ENCODE measurements around the gene SLC45A2.

SLC45A2 gene

DNA sequence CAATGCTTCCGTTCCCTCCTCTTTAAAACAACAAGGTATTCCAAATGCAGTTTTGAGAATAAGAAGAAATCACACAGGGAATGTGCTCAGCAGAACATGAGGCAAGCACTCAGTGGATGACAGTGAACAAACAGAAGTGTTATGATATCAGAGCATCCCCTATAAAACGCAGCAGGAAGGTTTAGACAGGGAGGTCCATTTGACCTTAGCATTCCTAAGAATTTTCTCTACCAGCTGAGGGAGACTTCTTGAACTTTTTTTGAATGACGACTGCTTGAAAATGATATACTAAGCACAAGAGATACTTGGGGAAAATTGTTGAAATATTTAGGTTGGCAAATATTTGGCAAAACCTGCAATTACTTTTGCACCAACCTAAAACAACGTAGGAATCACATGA, 19.4 kb upstream of the SLC45A2 start:
- H3K27ac Mint-ChIP-seq (ENCODE audit: low read depth) = no peak overlapping the region
- no peak overlapping the region for H3K4me3 Mint-ChIP-seq
- peaks cover 19% of the 10 kb centered on the region for H3K36me3 Mint-ChIP-seq (ENCODE audit: insufficient read depth)
- no peak for DNase-seq (ENCODE audit: low spot score in 2 of 2)
- H3K27me3 Mint-ChIP-seq = no peaks in the 10 kb centered on the region
- ATAC-seq (replicated peaks; ENCODE audit: extremely low read depth, poor library complexity, severe bottlenecking) = no peak
- no peaks in the 10 kb centered on the region for H3K9me3 Mint-ChIP-seq
- H3K4me1 Mint-ChIP-seq = peaks cover 23% of the 10 kb centered on the region

DNA sequence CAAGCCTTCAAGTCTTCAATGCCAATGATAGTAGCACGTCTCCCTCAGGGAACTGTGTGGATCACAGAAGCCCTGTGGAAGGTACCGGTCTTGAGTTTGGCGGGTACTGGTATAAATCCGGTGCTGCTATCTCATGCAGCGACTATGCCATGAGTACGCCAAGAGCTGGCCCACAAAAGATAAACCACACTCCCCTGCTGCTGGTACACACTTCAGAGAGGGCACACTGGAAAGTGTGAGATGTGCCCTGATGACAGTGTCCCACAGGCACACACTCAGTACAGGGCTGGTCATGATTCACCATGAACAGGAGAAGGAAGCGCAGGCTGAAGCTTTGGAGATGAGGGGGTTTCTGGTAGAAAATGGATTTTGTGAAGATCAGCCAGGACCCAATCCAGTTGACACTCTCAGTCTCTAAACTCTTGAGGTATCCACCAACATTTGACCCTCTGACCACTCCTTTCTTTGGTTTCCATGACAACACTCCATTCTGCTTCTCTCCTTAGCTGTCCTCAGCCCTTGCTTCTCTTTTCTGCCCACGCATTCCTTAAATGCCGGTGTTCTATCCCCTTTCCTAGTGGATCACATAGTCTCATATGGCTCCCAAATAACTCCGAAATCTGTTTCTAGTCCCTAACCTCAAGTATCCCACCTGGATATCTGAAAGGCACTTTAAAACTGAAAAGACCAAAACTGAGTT, 18.3 kb upstream of the SLC45A2 start:
- peaks cover 16% of the 10 kb centered on the region for H3K4me1 Mint-ChIP-seq
- no peak overlapping the region for H3K4me3 Mint-ChIP-seq
- ATAC-seq (replicated peaks; ENCODE audit: extremely low read depth, poor library complexity, severe bottlenecking) = no peak

DNA sequence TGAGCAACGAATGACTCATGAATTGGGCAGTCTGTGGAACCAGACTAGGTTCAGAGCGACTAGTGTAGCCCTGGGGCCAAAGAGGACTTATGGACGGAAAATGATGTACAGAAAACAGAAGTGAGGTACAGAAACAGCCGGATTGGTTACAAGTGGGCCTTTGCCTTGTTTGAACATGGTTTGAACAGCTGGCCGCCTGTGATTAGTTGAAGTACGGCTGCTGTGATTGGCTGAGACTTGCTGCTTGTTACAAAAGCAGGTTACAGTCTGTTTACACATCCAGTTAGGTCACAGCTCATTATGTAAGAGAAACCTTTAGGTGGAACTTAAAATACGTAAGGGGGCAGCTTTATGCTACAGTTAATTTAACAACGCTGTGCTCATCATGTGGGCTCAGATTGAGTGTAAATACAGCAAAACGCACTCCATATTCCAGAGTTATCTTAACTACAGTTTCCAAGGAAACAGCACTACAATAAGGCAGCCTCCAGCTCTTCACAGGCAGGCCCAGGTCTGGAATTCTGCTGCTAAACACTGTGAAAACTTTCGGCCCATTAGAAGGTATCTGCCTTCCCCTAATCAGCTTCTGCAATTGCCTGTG, 16.8 kb upstream of the SLC45A2 start:
- H3K4me3 Mint-ChIP-seq = no peak overlapping the region
- H3K9me3 Mint-ChIP-seq = no peaks in the 10 kb centered on the region
- no peak for DNase-seq (ENCODE audit: low spot score in 2 of 2)
- no peaks in the 10 kb centered on the region for H3K27me3 Mint-ChIP-seq
- H3K4me1 Mint-ChIP-seq = peaks cover 10% of the 10 kb centered on the region
- H3K27ac Mint-ChIP-seq (ENCODE audit: low read depth) = no peak overlapping the region
- peaks cover 11% of the 10 kb centered on the region for H3K36me3 Mint-ChIP-seq (ENCODE audit: insufficient read depth)
- no peak for ATAC-seq (replicated peaks; ENCODE audit: extremely low read depth, poor library complexity, severe bottlenecking)

More for the DNA sequence above, 18.3 kb upstream of the SLC45A2 start:
- H3K27me3 Mint-ChIP-seq = no peaks in the 10 kb centered on the region
- no peak overlapping the region for H3K27ac Mint-ChIP-seq (ENCODE audit: low read depth)
- H3K9me3 Mint-ChIP-seq = no peaks in the 10 kb centered on the region
- DNase-seq (ENCODE audit: low spot score in 2 of 2) = no peak
- peaks cover 13% of the 10 kb centered on the region for H3K36me3 Mint-ChIP-seq (ENCODE audit: insufficient read depth)

DNA sequence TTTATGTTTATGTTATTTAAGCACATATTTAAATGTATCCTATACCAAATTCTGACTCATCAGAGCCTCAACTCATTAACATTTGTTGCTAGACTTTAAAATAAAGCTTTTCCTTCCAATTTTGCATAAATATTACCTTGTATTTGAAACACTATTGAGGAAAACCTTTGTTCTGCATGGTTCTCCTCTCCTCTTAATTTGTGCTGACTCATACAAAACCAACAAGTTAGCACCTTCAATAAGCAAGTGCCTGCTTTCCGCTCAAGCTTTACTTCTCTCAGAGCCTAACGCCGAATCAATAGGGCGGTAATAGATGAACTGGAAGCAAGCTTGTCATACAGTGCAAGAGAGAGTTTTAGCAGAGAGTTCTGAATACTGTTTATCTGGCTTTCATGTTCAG, 15.5 kb upstream of the SLC45A2 start:
- no peak overlapping the region for H3K4me3 Mint-ChIP-seq
- ATAC-seq (replicated peaks; ENCODE audit: extremely low read depth, poor library complexity, severe bottlenecking) (no peak), DNase-seq (ENCODE audit: low spot score in 2 of 2) (no peak)
- no peaks in the 10 kb centered on the region for H3K27me3 Mint-ChIP-seq
- H3K27ac Mint-ChIP-seq (ENCODE audit: low read depth) = no peak overlapping the region
- H3K9me3 Mint-ChIP-seq = no peaks in the 10 kb centered on the region
- peaks cover 5% of the 10 kb centered on the region for H3K4me1 Mint-ChIP-seq
- H3K36me3 Mint-ChIP-seq (ENCODE audit: insufficient read depth) = peaks cover 8% of the 10 kb centered on the region

DNA sequence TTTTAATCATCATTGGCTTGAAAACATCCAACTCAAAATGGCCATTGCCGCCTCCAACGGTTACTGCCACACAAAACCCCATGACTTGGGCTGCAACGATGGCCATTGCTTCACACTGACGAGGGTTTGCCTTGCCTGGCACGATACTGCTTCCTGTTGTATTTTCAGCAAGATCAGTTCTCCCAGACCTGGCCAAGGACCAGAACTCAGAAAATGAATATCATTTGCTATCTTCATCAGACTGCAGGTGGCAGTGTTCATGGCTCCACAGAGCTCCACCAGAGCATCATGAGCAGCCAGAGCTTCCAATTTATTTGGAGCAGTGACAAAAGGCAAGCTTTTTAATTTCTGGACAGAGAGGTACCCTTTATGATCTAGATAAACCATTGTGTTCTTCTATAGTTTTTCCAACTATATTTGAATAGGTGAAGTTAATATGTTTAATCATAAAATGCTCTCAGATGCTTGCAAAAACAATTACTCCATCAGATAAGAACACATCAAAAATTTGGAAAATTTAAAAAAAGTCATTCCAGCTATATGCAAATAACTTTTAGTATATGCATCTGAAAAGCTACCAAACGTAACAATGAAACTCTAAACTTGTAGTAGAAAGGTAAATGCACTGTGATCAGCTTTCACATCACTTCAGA, 13.0 kb upstream of the SLC45A2 start:
- H3K27ac Mint-ChIP-seq (ENCODE audit: low read depth) = no peak overlapping the region
- ATAC-seq (replicated peaks; ENCODE audit: extremely low read depth, poor library complexity, severe bottlenecking) (no peak), DNase-seq (ENCODE audit: low spot score in 2 of 2) (no peak)
- no peaks in the 10 kb centered on the region for H3K9me3 Mint-ChIP-seq
- H3K36me3 Mint-ChIP-seq (ENCODE audit: insufficient read depth) = peaks cover 10% of the 10 kb centered on the region
- no peak overlapping the region for H3K4me3 Mint-ChIP-seq
- peaks cover 5% of the 10 kb centered on the region for H3K4me1 Mint-ChIP-seq
- H3K27me3 Mint-ChIP-seq = no peaks in the 10 kb centered on the region

DNA sequence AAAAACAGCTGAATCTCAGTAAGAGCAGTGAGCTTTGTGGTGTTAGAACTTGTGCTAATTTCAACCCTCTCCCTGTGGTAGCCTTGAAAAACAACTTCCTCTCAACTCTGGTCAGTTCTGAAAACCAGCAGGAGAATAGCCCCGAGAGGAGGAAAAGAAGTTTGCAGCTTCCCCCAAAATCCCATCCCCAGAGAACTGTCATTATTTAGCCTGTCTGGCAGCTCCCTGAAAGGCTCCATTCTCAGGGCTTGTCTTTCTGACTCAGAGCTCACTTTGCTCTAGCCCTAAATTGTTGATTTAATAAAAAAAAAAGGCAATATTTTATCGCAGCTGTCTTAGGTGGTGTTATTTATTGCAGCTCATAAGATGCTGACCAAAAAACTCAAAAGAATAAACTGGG, 11.4 kb upstream of the SLC45A2 start:
- Mint-ChIP-seq H3K27me3 (no peaks in the 10 kb centered on the region), H3K4me1 (peaks cover 5% of the 10 kb centered on the region), H3K4me3 (no peak overlapping the region), H3K36me3 (ENCODE audit: insufficient read depth) (peaks cover 10% of the 10 kb centered on the region), H3K9me3 (no peaks in the 10 kb centered on the region), H3K27ac (ENCODE audit: low read depth) (no peak overlapping the region)
- no peak for DNase-seq (ENCODE audit: low spot score in 2 of 2)
- no peak for ATAC-seq (replicated peaks; ENCODE audit: extremely low read depth, poor library complexity, severe bottlenecking)

DNA sequence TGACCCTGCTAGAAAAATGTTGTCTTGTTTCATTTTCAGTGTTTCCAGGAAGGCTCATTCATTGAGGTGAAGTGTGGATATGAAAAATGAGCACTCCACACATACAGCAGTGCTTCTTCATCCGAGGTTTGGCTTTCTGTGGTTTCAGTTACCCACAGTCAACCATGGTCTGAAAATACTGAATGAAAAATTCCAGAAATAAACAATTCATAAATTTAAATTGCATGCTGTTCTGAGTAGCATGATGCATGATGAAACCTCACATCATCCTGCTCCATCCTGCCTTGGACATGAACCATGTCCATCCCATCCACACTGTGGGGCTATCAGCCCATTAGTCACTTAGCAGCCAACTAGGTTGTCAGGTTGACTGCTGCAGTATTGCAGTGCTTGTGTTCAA, 10.4 kb upstream of the SLC45A2 start:
- Mint-ChIP-seq H3K27ac (ENCODE audit: low read depth) (no peak overlapping the region), H3K9me3 (no peaks in the 10 kb centered on the region), H3K36me3 (ENCODE audit: insufficient read depth) (peaks cover 10% of the 10 kb centered on the region), H3K4me3 (no peak overlapping the region), H3K4me1 (peaks cover 5% of the 10 kb centered on the region), H3K27me3 (no peaks in the 10 kb centered on the region)
- ATAC-seq (replicated peaks; ENCODE audit: extremely low read depth, poor library complexity, severe bottlenecking) = no peak
- DNase-seq (ENCODE audit: low spot score in 2 of 2) = no peak

DNA sequence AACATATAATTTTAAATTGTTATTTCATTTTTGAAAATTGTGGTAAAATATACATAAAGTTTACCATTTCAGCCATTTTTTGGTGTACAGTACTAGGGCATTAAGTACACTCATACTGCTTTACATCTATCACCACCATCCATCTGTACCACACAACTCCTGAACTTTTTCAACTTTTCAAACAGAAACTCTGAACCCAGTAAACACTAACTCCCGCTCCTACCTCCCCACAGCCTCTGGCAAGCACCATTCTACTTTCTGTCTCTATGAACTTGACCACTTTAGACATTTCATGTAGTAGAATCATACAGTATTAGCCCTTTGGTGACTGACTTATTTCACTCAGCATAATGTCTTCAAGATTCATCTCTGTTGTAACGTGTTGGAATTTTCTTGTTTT, 8.4 kb upstream of the SLC45A2 start:
- Mint-ChIP-seq H3K9me3 (no peaks in the 10 kb centered on the region), H3K4me3 (no peak overlapping the region), H3K4me1 (peaks cover 5% of the 10 kb centered on the region), H3K27me3 (no peaks in the 10 kb centered on the region), H3K36me3 (ENCODE audit: insufficient read depth) (peaks cover 17% of the 10 kb centered on the region), H3K27ac (ENCODE audit: low read depth) (no peak overlapping the region)
- ATAC-seq (replicated peaks; ENCODE audit: extremely low read depth, poor library complexity, severe bottlenecking) (no peak), DNase-seq (ENCODE audit: low spot score in 2 of 2) (no peak)

DNA sequence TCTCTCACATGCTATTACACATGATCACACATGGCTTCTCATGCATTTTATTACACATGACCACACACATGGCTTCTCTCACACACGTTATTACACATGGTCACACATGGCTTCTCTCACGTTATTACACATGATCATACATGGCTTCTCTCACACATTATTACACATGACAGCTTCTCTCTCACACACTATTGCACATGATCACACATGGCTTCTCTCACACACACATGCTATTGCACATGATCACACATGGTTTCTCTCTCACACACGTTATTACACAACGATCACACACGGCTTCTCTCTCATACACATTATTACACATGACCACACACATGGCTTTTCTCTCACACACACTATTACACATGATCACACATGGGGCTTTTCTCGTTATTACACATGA, 954 bp upstream of the SLC45A2 start:
- H3K9me3 Mint-ChIP-seq = no peaks in the 10 kb centered on the region
- H3K36me3 Mint-ChIP-seq (ENCODE audit: insufficient read depth) = peaks cover 8% of the 10 kb centered on the region
- ATAC-seq (replicated peaks; ENCODE audit: extremely low read depth, poor library complexity, severe bottlenecking) (no peak), DNase-seq (ENCODE audit: low spot score in 2 of 2) (no peak)
- no peaks in the 10 kb centered on the region for H3K4me1 Mint-ChIP-seq
- H3K27ac Mint-ChIP-seq (ENCODE audit: low read depth) = no peak overlapping the region
- H3K27me3 Mint-ChIP-seq = no peaks in the 10 kb centered on the region
- no peak overlapping the region for H3K4me3 Mint-ChIP-seq

DNA sequence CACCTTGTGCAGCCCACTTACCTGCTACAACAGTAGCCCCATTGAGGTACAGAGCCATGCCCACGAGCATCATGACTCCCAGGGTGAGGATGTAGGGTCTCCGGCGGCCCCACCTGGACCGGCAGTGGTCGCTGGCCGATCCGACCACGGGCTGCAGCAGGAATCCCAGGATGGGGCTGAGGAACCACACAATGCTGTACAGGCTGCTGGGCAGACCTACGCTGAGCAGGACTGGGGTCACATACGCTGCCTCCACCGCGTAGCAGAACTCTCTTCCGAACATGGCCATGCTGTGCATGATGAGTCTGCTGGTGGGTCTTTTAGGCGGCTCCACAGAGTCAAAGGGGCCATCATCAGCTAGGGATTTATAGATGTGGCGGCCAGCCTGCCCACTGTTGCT, 315 bp downstream of the SLC45A2 start:
- H3K27ac Mint-ChIP-seq (ENCODE audit: low read depth) = no peak overlapping the region
- H3K36me3 Mint-ChIP-seq (ENCODE audit: insufficient read depth) = peaks cover 8% of the 10 kb centered on the region
- H3K4me3 Mint-ChIP-seq = no peak overlapping the region
- ATAC-seq (replicated peaks; ENCODE audit: extremely low read depth, poor library complexity, severe bottlenecking) (no peak), DNase-seq (ENCODE audit: low spot score in 2 of 2) (no peak)
- no peaks in the 10 kb centered on the region for H3K9me3 Mint-ChIP-seq
- H3K27me3 Mint-ChIP-seq = no peaks in the 10 kb centered on the region
- H3K4me1 Mint-ChIP-seq = no peaks in the 10 kb centered on the region

DNA sequence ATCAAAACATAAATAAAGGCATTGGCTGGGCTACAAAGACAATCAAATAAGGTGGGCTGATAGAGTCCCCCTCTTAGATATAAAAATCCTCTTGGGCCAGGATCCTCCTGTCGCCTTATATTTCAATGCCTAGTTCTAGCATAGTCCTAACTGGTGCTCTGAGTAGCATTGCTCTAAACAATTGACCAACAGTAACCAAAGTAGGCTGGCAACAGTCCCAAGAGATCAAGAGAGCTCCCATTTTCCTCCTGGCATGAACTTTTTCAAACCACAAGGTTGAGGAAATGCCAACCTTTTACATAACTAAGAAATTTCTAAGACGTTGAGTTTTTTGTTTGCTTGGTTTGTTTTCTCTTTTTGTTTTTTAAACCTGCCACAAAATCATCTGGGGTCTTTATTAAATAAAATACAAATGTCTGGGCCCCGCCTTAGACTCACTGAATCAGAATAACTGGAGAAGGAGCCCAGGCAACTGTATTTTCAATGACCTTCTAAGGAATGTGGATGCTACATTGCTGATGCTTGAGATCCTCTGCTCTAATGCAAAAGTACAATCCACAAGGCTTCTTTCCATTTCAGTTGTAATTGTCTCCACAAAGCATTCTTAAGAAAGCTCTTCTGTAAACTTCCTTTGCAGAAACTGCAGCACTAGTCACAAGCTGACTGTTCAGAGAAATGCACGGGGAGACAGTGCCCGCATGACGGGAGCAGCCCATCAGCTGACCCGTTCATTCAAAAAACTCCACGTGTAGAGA, 2.9 kb downstream of the SLC45A2 start:
- DNase-seq (ENCODE audit: low spot score in 2 of 2) (no peak), ATAC-seq (replicated peaks; ENCODE audit: extremely low read depth, poor library complexity, severe bottlenecking) (no peak)
- Mint-ChIP-seq H3K27me3 (peaks cover 1% of the 10 kb centered on the region), H3K9me3 (no peaks in the 10 kb centered on the region), H3K4me3 (no peak overlapping the region), H3K36me3 (ENCODE audit: insufficient read depth) (no peaks in the 10 kb centered on the region), H3K4me1 (no peaks in the 10 kb centered on the region), H3K27ac (ENCODE audit: low read depth) (no peak overlapping the region)

DNA sequence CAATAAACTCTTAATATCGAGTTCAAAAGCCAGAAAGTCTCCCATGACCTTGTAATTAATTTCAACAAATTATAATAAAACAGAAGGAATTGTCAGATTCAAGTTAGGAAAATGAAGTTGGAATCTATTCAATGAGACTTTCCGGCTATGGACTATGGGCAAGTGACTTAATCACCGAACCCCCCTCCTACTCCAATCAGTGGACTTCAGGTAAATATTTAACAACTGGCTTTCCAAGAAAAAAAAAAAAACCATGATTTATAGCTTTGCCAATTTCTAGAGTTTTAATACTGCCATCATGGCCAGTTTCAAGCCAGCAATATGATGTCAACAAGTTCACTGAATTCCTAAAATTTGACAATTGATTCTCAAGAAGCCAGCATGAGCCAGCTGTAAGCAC, 4.5 kb downstream of the SLC45A2 start:
- Mint-ChIP-seq H3K27ac (ENCODE audit: low read depth) (no peak overlapping the region), H3K27me3 (peaks cover 14% of the 10 kb centered on the region), H3K9me3 (no peaks in the 10 kb centered on the region), H3K4me3 (no peak overlapping the region), H3K4me1 (no peaks in the 10 kb centered on the region), H3K36me3 (ENCODE audit: insufficient read depth) (no peaks in the 10 kb centered on the region)
- DNase-seq (ENCODE audit: low spot score in 2 of 2) (no peak), ATAC-seq (replicated peaks; ENCODE audit: extremely low read depth, poor library complexity, severe bottlenecking) (no peak)

Data from central memory CD8-positive, alpha-beta T cell (primary cell).